Measurements from ENCODE around the gene CRACDL.

GRCh38 chr2:98839292-98839691 lies 96.7 kb downstream of the CRACDL start:
- no peak for TF ChIP-seq CTCF (conservative IDR thresholded peaks at IDR 0.05; ENCODE audit: low read depth, low read length)
- no peak for TF ChIP-seq EZH2 (IDR thresholded peaks at IDR 0.05; ENCODE audit: low read length, unreplicated experiment)
- TF ChIP-seq EZH2phosphoT487 (IDR thresholded peaks at IDR 0.05; ENCODE audit: borderline replicate concordance, low read length): no peak

All from PC-3 (cell line).